Measurements from ENCODE around the gene OR11H6.
"Not testable (repeated sequence)": the region's sequence is repeated elsewhere in the genome, so short reads cannot be mapped to it uniquely, and the experiment has no call there.

DNA sequence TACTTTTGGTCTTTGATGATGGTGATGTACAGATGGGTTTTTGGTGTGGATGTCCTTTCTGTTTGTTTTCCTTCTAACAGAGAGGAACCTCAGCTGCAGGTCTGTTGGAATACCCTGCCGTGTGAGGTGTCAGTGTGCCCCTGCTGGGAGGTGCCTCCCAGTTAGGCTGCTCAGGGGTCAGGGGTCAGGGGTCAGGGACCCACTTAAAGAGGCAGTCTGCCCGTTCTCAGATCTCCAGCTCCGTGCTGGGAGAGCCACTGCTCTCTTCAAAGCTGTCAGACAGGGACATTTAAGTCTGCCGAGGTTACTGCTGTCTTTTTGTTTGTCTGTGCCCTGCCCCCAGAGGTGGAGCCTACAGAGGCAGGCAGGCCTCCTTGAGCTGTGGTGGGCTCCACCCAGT is 11.9 kb downstream of the OR11H6 start:
- TF ChIP-seq, protein P1, sequence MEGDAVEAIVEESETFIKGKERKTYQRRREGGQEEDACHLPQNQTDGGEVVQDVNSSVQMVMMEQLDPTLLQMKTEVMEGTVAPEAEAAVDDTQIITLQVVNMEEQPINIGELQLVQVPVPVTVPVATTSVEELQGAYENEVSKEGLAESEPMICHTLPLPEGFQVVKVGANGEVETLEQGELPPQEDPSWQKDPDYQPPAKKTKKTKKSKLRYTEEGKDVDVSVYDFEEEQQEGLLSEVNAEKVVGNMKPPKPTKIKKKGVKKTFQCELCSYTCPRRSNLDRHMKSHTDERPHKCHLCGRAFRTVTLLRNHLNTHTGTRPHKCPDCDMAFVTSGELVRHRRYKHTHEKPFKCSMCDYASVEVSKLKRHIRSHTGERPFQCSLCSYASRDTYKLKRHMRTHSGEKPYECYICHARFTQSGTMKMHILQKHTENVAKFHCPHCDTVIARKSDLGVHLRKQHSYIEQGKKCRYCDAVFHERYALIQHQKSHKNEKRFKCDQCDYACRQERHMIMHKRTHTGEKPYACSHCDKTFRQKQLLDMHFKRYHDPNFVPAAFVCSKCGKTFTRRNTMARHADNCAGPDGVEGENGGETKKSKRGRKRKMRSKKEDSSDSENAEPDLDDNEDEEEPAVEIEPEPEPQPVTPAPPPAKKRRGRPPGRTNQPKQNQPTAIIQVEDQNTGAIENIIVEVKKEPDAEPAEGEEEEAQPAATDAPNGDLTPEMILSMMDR (IDR thresholded peaks at IDR 0.05): not testable (repeated sequence)
- not testable (repeated sequence) for TF ChIP-seq POLR2A (IDR thresholded peaks at IDR 0.05)

All from right lobe of liver (tissue), 4 donors.